SK-N-SH (cell line): Measurements from ENCODE around the gene ZNF768. TPM values are rescaled to one million over a fixed set of nuclear protein-coding genes. Genes with fewer than 3 reads are reported as not detected.
A peak's percentile ranks its signal among the peaks of the same experiment; 100 is the strongest.

Source experiments
- CTCF ChIA-PET: fragments of 300-600, 350-600 bp; formaldehyde crosslinking; extraction: SDS; loops from one replicate; lab custom pipeline; 2021; lab: Yijun Ruan, JAX
- POLR2A ChIA-PET: fragments of 350-600 bp; sonication (Branson Sonifier 250); formaldehyde crosslinking; extraction: SDS; loops from one replicate; lab custom pipeline; 2020; ENCODE audit warnings: antibody characterized with exemption, inconsistent platforms; lab: Yijun Ruan, JAX
- DNase-seq: peaks from one replicate; pipeline ENCODE4 v3.0.0; 2012
- H2AFZ ChIP-seq: fragments of 200-600 bp; sonication (generic); 2 replicates; pipeline ENCODE4 v1.8.1; 2016; ENCODE audit warnings: antibody characterized with exemption, mild to moderate bottlenecking, low read depth
- H3F3A ChIP-seq: fragments of 200-600 bp; sonication (generic); replicated peaks from 2 replicates; pipeline ENCODE3; 2016; ENCODE audit warnings: antibody characterized with exemption, mild to moderate bottlenecking; ENCODE audit not compliant: insufficient read depth
- H3K27ac ChIP-seq, 2 experiments: fragments of 200-500 bp in 1 of 2; fragments of 200-600 bp in 1 of 2; sonication (Bioruptor generic) in 1 of 2; sonication (generic), shearing (Covaris generic) in 1 of 2; 2 replicates each; pipeline versions ENCODE4 v1.5.1 to v1.6.1; 2014 to 2016; ENCODE audit warnings: low read depth in 2 of 2, inconsistent platforms in 1 of 2, low read length in 1 of 2, mild to moderate bottlenecking in 1 of 2, mixed read lengths in 1 of 2
- H3K27me3 ChIP-seq: fragments of 200-600 bp; sonication (generic), shearing (Covaris generic); 2 replicates; pipeline ENCODE4 v1.6.1; 2016; ENCODE audit warnings: mixed run types; ENCODE audit not compliant: insufficient read depth
- H3K36me3 ChIP-seq, 2 experiments: fragments of 200-500 bp in 1 of 2; fragments of 200-600 bp in 1 of 2; sonication (Bioruptor generic) in 1 of 2; sonication (generic) in 1 of 2; replicated peaks in 1 of 2; 2 replicates each; pipeline versions ENCODE3 to v1.5.1; 2014 to 2016; ENCODE audit warnings: low read length in 1 of 2, mild to moderate bottlenecking in 1 of 2; ENCODE audit not compliant: insufficient read depth in 2 of 2, control insufficient read depth in 1 of 2
- H3K4me1 ChIP-seq, 2 experiments: fragments of 200-500 bp in 1 of 2; fragments of 200-600 bp in 1 of 2; sonication (Bioruptor generic) in 1 of 2; sonication (generic), shearing (Covaris generic) in 1 of 2; 2 replicates each; pipeline versions ENCODE4 v1.5.1 to v1.6.1; 2014 to 2016; ENCODE audit warnings: low read depth in 1 of 2, low read length in 1 of 2, mixed run types in 1 of 2; ENCODE audit not compliant: insufficient read depth in 2 of 2, control insufficient read depth in 1 of 2
- H3K4me2 ChIP-seq: fragments of 200-600 bp; sonication (generic), shearing (Covaris generic); 2 replicates; pipeline ENCODE4 v1.6.1; 2017; ENCODE audit warnings: mixed run types
- H3K4me3 ChIP-seq, 2 experiments: fragments of 200-500 bp in 1 of 2; fragments of 200-600 bp in 1 of 2; sonication (Bioruptor generic) in 1 of 2; sonication (generic), shearing (Covaris generic) in 1 of 2; 2 replicates each; pipeline versions ENCODE4 v1.5.1 to v1.8.1; 2014 to 2016; ENCODE audit warnings: low read depth in 2 of 2, inconsistent platforms in 1 of 2, low read length in 1 of 2, mild to moderate bottlenecking in 1 of 2, mixed read lengths in 1 of 2, moderate library complexity in 1 of 2
- H3K79me2 ChIP-seq: fragments of 200-600 bp; sonication (generic); 2 replicates; pipeline ENCODE4 v1.8.1; 2017; ENCODE audit warnings: mild to moderate bottlenecking; ENCODE audit not compliant: insufficient read depth
- H3K9ac ChIP-seq: fragments of 200-600 bp; sonication (generic); 2 replicates; pipeline ENCODE4 v1.6.1; 2017; ENCODE audit warnings: mixed run types
- H3K9me2 ChIP-seq: fragments of 200-600 bp; sonication (generic); 2 replicates; pipeline ENCODE4 v1.6.1; 2017; ENCODE audit warnings: mixed run types
- H3K9me3 ChIP-seq: fragments of 200-600 bp; sonication (generic); 2 replicates; pipeline ENCODE4 v1.6.1; 2017; ENCODE audit warnings: mixed run types, mild to moderate bottlenecking, moderate library complexity
- H4K20me1 ChIP-seq: fragments of 200-600 bp; sonication (generic); 2 replicates; pipeline ENCODE4 v1.6.1; 2017; ENCODE audit warnings: mild to moderate bottlenecking, mixed run types; ENCODE audit not compliant: insufficient read depth
- CHD2 ChIP-seq: fragments of 150-350 bp; IDR thresholded peaks from 2 replicates; pipeline ENCODE4 v1.6.1; 2018; ENCODE audit warnings: low read length; ENCODE audit not compliant: partially characterized antibody
- CTCF ChIP-seq: fragments of 200-600 bp; sonication (generic); IDR thresholded peaks from 2 replicates; pipeline ENCODE4 v1.6.1; 2017; ENCODE audit warnings: antibody characterized with exemption, mild to moderate bottlenecking, moderate library complexity
- ELF1 ChIP-seq: IDR thresholded peaks from 2 replicates; pipeline ENCODE4 v1.4.0; 2012
- EP300 ChIP-seq, 2 experiments: IDR thresholded peaks; 2 replicates each; pipeline versions ENCODE4 v1.4.0 to v1.6.1; 2012; ENCODE audit warnings: borderline replicate concordance in 1 of 2, low read depth in 1 of 2, low read length in 1 of 2
- FOXM1 ChIP-seq: IDR thresholded peaks from 2 replicates; pipeline ENCODE4 v1.4.0; 2012; ENCODE audit warnings: low read depth, mild to moderate bottlenecking
- GABPA ChIP-seq: IDR thresholded peaks from 2 replicates; pipeline ENCODE4 v1.4.0; 2012; ENCODE audit warnings: low read depth, mild to moderate bottlenecking
- JUND ChIP-seq: IDR thresholded peaks from 2 replicates; pipeline ENCODE4 v1.4.0; 2012
- MXI1 ChIP-seq: IDR thresholded peaks from 2 replicates; pipeline ENCODE4 v1.6.1; 2012; ENCODE audit warnings: mild to moderate bottlenecking, low read depth, low read length, improper control_type of control experiment
- NFIC ChIP-seq: IDR thresholded peaks from 2 replicates; pipeline ENCODE4 v1.4.0; 2012; ENCODE audit warnings: borderline replicate concordance
- POLR2AphosphoS5 ChIP-seq: IDR thresholded peaks from 2 replicates; pipeline ENCODE4 v1.6.1; 2012; ENCODE audit warnings: low read depth, low read length
- RCOR1 ChIP-seq: fragments of 150-350 bp; IDR thresholded peaks from 2 replicates; pipeline ENCODE4 v1.6.1; 2017; ENCODE audit warnings: antibody characterized with exemption, low read length
- RXRA ChIP-seq: IDR thresholded peaks from 2 replicates; pipeline ENCODE4 v1.4.0; 2012; ENCODE audit warnings: low read depth, mild to moderate bottlenecking, borderline replicate concordance
- SIN3A ChIP-seq: IDR thresholded peaks from 2 replicates; pipeline ENCODE4 v1.6.1; 2012; ENCODE audit warnings: low read depth, mild to moderate bottlenecking, low read length, moderate library complexity, borderline replicate concordance
- TEAD4 ChIP-seq: IDR thresholded peaks from 2 replicates; pipeline ENCODE4 v1.4.0; 2012; ENCODE audit warnings: mild to moderate bottlenecking, borderline replicate concordance; ENCODE audit not compliant: insufficient read depth
- WGBS: methylation state at CpG from one replicate; pipeline ENCODE4 v1.1.6; 2017; ENCODE audit warnings: low lambda C conversion rate; 5-methylcytosine and 5-hydroxymethylcytosine counted together
- polyA plus RNA-seq, 3 experiments: library from polyadenylated mRNA; depleted of rRNA; stranded (reverse); fragments of >200 nt; gene quantifications; 2 replicates each; pipeline ENCODE4 v1.2.3, GENCODE V29; 2012
- TF ChIP-seq, protein P1 (sequence below): IDR thresholded peaks from 2 replicates; pipeline ENCODE4 v1.4.0; 2012; ENCODE audit warnings: low read depth, borderline replicate concordance

The ZNF768 gene
- polyA plus RNA-seq, 1 of the 3 experiments (the other 2 are of a cell fraction): 26.0 TPM

DNA sequence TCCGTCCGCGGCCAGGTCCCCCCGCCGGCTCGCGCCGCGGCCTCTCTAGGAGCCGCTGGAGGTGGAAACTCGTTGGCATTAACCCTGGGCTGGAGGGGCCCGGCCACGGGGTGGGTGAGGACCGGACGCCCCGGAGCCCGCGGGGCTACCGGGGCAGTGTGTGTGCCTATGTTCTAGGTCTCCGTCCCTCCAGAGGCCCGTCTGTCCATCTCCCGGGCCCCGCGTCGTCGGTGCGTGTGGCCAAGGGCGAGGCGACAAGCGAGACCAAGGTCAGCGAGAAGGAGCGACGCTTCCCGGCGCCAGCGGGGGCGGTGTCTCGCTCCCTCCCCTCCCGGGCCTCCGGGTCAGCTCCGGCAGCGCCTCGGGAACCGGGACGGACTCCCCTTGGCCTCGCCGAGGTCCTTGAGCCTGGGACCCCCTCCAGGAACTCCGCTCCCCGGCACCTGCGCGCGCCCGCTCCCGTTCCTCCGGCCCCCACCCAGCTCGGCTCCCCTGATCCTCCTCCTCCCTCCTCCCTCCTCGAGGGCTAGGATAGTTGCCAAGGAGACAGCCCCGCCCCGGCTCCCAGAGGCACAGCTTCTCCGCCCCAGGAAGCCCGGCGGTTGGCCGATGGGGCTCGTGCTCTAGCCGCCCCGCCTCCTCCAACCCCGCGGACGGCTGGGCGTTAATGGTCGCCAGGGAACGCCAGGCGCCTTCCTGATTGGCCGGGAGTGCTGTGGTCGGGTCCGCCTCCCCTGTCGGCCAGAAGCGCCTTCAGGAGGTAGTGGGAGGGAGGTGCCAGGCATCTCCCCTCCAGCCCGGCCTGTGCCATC lies 663 bp upstream of the ZNF768 start (continued):
- TF ChIP-seq SIN3A (peak; percentile 64; the same call in 1 of the 2 replicates), FOXM1 (no peak), CHD2 (no peak), RXRA (peak; percentile 18; the same call in 1 of the 2 replicates), EP300 (IDR thresholded peaks at IDR 0.05; ENCODE audit: borderline replicate concordance in 1 of 2, low read depth in 1 of 2, low read length in 1 of 2) (peak in 1 of 2 experiments; percentile 22; a peak in 1 of 4 replicates), JUND (no peak), GABPA (peak; percentile 84), ELF1 (peak; percentile 34; the same call in 1 of the 2 replicates), CTCF (peak; percentile 39), MXI1 (peak; percentile 85), NFIC (0 out of 2 replicates have a peak, but pooled peaks have one; percentile 6)

GRCh38 chr16:30525844-30526136 lies 576 bp downstream of the ZNF768 start:
- H3K27me3 ChIP-seq: no peaks in the 10 kb centered on the region
- H3F3A ChIP-seq: no peaks in the 10 kb centered on the region
- TF ChIP-seq, protein P1, sequence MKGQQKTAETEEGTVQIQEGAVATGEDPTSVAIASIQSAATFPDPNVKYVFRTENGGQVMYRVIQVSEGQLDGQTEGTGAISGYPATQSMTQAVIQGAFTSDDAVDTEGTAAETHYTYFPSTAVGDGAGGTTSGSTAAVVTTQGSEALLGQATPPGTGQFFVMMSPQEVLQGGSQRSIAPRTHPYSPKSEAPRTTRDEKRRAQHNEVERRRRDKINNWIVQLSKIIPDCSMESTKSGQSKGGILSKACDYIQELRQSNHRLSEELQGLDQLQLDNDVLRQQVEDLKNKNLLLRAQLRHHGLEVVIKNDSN: no peak
- TF ChIP-seq RCOR1: no peak
- no peak for TF ChIP-seq TEAD4
- no peak for TF ChIP-seq EP300 (IDR thresholded peaks at IDR 0.05; ENCODE audit: borderline replicate concordance in 1 of 2, low read depth in 1 of 2, low read length in 1 of 2)
- TF ChIP-seq POLR2AphosphoS5: no peak; the same call in 1 of the 2 replicates
- H3K79me2 ChIP-seq: no peaks in the 10 kb centered on the region
- CTCF ChIA-PET: interaction anchor here (2.0 to 2.5 kb wide), 3 partner anchors 9 to 96 kb away, joined by 7 to 15 read pairs (median 12); partner anchors contain the start of genes DCTPP1 and ZNF747
- no peaks in the 10 kb centered on the region for H3K9me3 ChIP-seq
- 59% methylated on average over 4 of the region's 4 CpGs for WGBS
- H3K4me2 ChIP-seq: peak overlapping the region; percentile 83
- no peaks in the 10 kb centered on the region for H3K9me2 ChIP-seq
- H3K4me1 ChIP-seq: peaks cover 6 to 11% of the 10 kb centered on the region in 2 experiments; a peak in 3 of 4 replicates
- DNase-seq: no peak
- peak overlapping the region; percentile 27 to 98; a peak in 3 of 4 replicates for H3K27ac ChIP-seq
- POLR2A ChIA-PET: interaction anchor here (0.7 to 2.1 kb wide), 3 partner anchors 10 to 81 kb away, joined by 3 to 5 read pairs (median 3); partner anchors contain the start of gene SEPHS2
- peak overlapping the region; percentile 46; the same call in 1 of the 2 replicates for H2AFZ ChIP-seq
- no peaks in the 10 kb centered on the region for H4K20me1 ChIP-seq
- peak overlapping the region; percentile 80 to 83 for H3K4me3 ChIP-seq
- H3K36me3 ChIP-seq: peaks cover 0 to 9% of the 10 kb centered on the region in 2 experiments
- H3K9ac ChIP-seq: peak overlapping the region; percentile 96
